Ishikawa (cell line): Measurements from ENCODE around the gene C2CD2.

Source experiments
- CEBPB ChIP-seq: IDR thresholded peaks from 2 replicates; pipeline ENCODE4 v1.6.1; 2012
- CREB1 ChIP-seq: IDR thresholded peaks from 2 replicates; pipeline ENCODE4 v1.6.1; 2012; ENCODE audit warnings: low read depth
- EGR1 ChIP-seq: IDR thresholded peaks from 2 replicates; pipeline ENCODE4 v1.6.1; 2012
- EP300 ChIP-seq: IDR thresholded peaks from 2 replicates; pipeline ENCODE4 v1.6.1; 2012; ENCODE audit warnings: borderline replicate concordance
- FOXM1 ChIP-seq: IDR thresholded peaks from 2 replicates; pipeline ENCODE4 v1.6.1; 2012; ENCODE audit warnings: low read depth, borderline replicate concordance
- NFIC ChIP-seq: IDR thresholded peaks from 2 replicates; pipeline ENCODE4 v1.6.1; 2012
- RAD21 ChIP-seq: IDR thresholded peaks from 2 replicates; pipeline ENCODE4 v1.6.1; 2012; ENCODE audit warnings: low read depth
- TAF1 ChIP-seq: IDR thresholded peaks from 2 replicates; pipeline ENCODE4 v1.6.1; 2012; ENCODE audit warnings: low read depth, mild to moderate bottlenecking
- TCF12 ChIP-seq: IDR thresholded peaks from 2 replicates; pipeline ENCODE4 v1.6.1; 2012; ENCODE audit warnings: low read depth
- TEAD4 ChIP-seq: IDR thresholded peaks from 2 replicates; pipeline ENCODE4 v1.6.1; 2012
- YY1 ChIP-seq: IDR thresholded peaks from 2 replicates; pipeline ENCODE4 v1.6.1; 2012; ENCODE audit warnings: low read depth
- ZBTB7A ChIP-seq: IDR thresholded peaks from 2 replicates; pipeline ENCODE4 v1.6.1; 2012; ENCODE audit warnings: low read depth
- TF ChIP-seq, protein P1 (sequence below): IDR thresholded peaks from 2 replicates; pipeline ENCODE4 v1.6.1; 2012; ENCODE audit warnings: low read depth, mild to moderate bottlenecking
- TF ChIP-seq, protein P2 (sequence below): IDR thresholded peaks from 2 replicates; pipeline ENCODE4 v1.6.1; 2012

Gene C2CD2

DNA sequence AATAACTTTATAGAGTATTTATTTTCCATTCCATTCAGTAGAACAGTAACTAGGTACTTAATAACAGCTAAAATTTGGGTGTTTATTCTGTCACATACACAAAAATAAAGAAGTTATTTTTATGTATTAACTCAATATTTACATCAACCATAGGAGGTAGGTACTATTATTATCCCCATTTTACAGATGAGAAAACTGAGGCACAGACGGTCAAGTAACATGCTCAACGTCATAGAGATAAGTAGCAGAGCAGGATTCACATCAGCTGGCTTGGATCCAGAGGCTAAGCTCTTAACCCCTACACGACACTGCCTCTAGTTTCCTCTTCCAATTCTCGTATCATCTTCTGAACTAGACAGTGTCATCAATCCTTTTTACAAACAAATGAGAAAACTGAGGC, 47.1 kb upstream of the C2CD2 start:
- TF ChIP-seq CEBPB: no peak
- TF ChIP-seq TCF12: no peak
- TF ChIP-seq EP300: no peak
- TF ChIP-seq YY1: no peak
- TF ChIP-seq TEAD4: no peak
- no peak for TF ChIP-seq CREB1
- TF ChIP-seq, protein P1, sequence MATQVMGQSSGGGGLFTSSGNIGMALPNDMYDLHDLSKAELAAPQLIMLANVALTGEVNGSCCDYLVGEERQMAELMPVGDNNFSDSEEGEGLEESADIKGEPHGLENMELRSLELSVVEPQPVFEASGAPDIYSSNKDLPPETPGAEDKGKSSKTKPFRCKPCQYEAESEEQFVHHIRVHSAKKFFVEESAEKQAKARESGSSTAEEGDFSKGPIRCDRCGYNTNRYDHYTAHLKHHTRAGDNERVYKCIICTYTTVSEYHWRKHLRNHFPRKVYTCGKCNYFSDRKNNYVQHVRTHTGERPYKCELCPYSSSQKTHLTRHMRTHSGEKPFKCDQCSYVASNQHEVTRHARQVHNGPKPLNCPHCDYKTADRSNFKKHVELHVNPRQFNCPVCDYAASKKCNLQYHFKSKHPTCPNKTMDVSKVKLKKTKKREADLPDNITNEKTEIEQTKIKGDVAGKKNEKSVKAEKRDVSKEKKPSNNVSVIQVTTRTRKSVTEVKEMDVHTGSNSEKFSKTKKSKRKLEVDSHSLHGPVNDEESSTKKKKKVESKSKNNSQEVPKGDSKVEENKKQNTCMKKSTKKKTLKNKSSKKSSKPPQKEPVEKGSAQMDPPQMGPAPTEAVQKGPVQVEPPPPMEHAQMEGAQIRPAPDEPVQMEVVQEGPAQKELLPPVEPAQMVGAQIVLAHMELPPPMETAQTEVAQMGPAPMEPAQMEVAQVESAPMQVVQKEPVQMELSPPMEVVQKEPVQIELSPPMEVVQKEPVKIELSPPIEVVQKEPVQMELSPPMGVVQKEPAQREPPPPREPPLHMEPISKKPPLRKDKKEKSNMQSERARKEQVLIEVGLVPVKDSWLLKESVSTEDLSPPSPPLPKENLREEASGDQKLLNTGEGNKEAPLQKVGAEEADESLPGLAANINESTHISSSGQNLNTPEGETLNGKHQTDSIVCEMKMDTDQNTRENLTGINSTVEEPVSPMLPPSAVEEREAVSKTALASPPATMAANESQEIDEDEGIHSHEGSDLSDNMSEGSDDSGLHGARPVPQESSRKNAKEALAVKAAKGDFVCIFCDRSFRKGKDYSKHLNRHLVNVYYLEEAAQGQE: no peak
- TF ChIP-seq, protein P2, sequence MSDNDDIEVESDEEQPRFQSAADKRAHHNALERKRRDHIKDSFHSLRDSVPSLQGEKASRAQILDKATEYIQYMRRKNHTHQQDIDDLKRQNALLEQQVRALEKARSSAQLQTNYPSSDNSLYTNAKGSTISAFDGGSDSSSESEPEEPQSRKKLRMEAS: no peak
- no peak for TF ChIP-seq TAF1
- TF ChIP-seq ZBTB7A: no peak
- TF ChIP-seq NFIC: no peak
- TF ChIP-seq EGR1: no peak
- TF ChIP-seq FOXM1: no peak

DNA sequence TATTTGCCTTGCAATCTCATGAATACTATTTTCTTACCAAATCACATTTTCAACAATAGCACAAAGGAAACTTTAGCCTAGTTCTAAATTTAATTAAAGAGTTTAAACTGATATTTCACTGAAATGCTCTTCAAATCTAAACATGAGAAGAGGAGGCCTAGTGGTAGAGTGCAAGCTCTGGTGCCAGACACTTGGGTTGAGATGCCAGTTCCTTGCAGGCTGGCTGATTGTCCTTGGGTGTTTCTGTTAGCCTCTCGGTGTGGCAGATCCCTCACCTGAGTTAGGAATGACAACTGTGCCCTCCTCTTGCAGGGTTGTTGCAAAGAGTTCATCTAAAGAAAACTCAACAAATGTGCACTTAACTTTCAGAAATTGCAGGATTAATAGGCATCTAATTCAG, 43.8 kb upstream of the C2CD2 start:
- TF ChIP-seq TCF12: no peak
- TF ChIP-seq FOXM1: no peak
- TF ChIP-seq, protein P1: no peak
- TF ChIP-seq YY1: no peak
- no peak for TF ChIP-seq ZBTB7A
- TF ChIP-seq CEBPB: no peak
- no peak for TF ChIP-seq RAD21
- no peak for TF ChIP-seq EGR1
- TF ChIP-seq, protein P2: no peak

DNA sequence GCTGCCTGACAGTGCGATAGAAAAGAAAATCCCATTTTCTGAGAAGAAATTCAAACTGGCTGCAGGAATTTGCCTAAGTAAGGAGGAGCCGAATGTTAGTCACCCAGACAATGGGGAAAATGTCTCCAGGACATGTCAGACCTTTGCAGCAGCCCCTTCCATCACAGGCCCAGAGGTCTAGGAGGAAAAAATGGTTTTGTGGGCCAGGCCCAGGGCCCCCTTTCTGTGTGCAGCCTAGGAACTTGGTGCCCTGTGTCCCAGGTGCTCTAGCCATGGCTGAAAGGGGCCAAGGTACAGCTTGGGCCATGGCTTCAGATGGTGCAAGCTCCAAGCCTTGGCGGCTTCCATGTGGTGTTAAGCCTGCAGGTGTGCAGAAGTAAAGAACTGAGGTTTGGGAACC, 41.8 kb upstream of the C2CD2 start:
- TF ChIP-seq RAD21: no peak
- TF ChIP-seq, protein P1: no peak
- TF ChIP-seq YY1: no peak

DNA sequence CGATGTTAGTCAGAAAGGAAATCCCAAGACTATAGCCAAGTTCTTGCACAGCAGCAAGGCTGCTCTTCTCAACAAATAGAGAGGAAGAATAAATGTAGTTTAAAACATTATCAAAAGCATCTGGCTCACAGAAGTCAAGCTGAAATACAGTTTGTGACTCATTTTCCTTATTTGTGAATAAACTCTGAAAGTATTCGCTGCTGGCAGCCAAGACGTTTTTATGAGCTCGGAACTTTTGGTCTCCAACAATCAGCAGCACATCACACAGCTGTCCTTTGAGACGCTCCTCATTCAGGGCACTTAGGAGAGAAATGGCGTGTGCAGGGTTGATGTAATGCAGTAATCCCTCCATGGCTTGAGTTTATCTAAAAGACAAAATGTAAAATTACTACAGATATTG, 39.9 kb upstream of the C2CD2 start:
- TF ChIP-seq, protein P1: no peak
- TF ChIP-seq CREB1 (no peak), RAD21 (no peak), YY1 (no peak), EGR1 (no peak), CEBPB (no peak)

DNA sequence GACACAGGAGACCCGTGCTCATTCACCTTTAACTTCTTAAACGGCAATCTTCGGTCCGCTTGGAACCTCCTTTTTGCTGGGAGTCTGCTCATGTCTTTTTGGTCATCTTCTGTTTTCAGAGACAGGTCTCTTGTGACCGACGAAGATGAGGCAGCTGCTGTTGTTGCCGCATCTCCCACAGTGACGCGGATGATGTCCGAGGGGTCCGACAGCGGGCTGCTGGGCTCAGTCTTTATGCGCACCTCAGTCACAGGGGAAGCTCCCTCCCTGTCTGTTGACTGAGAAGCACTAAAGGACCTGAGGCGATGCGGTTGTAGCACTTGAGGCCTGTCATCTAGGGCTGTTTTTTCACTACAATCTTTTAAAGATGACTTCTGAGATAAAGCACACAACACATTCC, 38.8 kb upstream of the C2CD2 start:
- TF ChIP-seq YY1: no peak
- TF ChIP-seq ZBTB7A: no peak
- TF ChIP-seq, protein P2: no peak
- no peak for TF ChIP-seq RAD21
